SK-N-SH treated with all-trans-retinoic acid at 6 μM for 48 hours (cell line): ENCODE data around the gene PSORS1C2.

Source experiments
- ATAC-seq: fragments of 200-7000 bp; cut with Tn5 transposase; 3 replicates; pipeline ENCODE4 v1.9.1; 2020; ENCODE audit warnings: mild to moderate bottlenecking, moderate library complexity
- BACH2 ChIP-seq: fragments of 250-450 bp; sonication (Bioruptor Pico); IDR thresholded peaks from 2 replicates; pipeline ENCODE4 v1.9.0; 2021; ENCODE audit warnings: mild to moderate bottlenecking, borderline replicate concordance
- CSDC2 ChIP-seq: fragments of 250-450 bp; sonication (Bioruptor Pico); IDR thresholded peaks from 2 replicates; pipeline ENCODE4 v1.5.0; 2020; ENCODE audit warnings: mild to moderate bottlenecking, moderate library complexity
- ESRRG ChIP-seq: fragments of 250-450 bp; sonication (Bioruptor Pico); IDR thresholded peaks from 2 replicates; pipeline ENCODE4 v1.6.1; 2021; ENCODE audit warnings: mild to moderate bottlenecking
- GLIS3 ChIP-seq: fragments of 250-450 bp; sonication (Bioruptor Pico); IDR thresholded peaks from 2 replicates; pipeline ENCODE4 v1.5.0; 2020; ENCODE audit warnings: mild to moderate bottlenecking, moderate library complexity
- ISL1 ChIP-seq: fragments of 250-450 bp; sonication (Bioruptor Pico); IDR thresholded peaks from 2 replicates; pipeline ENCODE4 v2.1.2; 2022; ENCODE audit warnings: mild to moderate bottlenecking, moderate library complexity
- OSR1 ChIP-seq: fragments of 250-450 bp; sonication (Bioruptor Pico); IDR thresholded peaks from 2 replicates; pipeline ENCODE4 v1.8.0; 2022; ENCODE audit warnings: moderate library complexity, mild to moderate bottlenecking, inconsistent platforms
- PPARA ChIP-seq: fragments of 250-450 bp; sonication (Bioruptor Pico); IDR thresholded peaks from 2 replicates; pipeline ENCODE4 v1.5.0; 2020; ENCODE audit warnings: mild to moderate bottlenecking, borderline replicate concordance
- RARB ChIP-seq: fragments of 250-450 bp; sonication (Bioruptor Pico); IDR thresholded peaks from 2 replicates; pipeline ENCODE4 v1.8.0; 2021; ENCODE audit warnings: mild to moderate bottlenecking, moderate library complexity
- SNAI2 ChIP-seq: fragments of 250-450 bp; sonication (Bioruptor Pico); IDR thresholded peaks from 2 replicates; pipeline ENCODE4 v1.5.0; 2020; ENCODE audit warnings: mild to moderate bottlenecking, moderate library complexity
- TCF4 ChIP-seq: fragments of 250-450 bp; sonication (Bioruptor Pico); IDR thresholded peaks from 2 replicates; pipeline ENCODE4 v1.8.0; 2021; ENCODE audit warnings: mild to moderate bottlenecking, moderate library complexity, borderline replicate concordance
- TOX ChIP-seq: fragments of 250-450 bp; sonication (Bioruptor Pico); IDR thresholded peaks from 2 replicates; pipeline ENCODE4 v1.8.0; 2021; ENCODE audit warnings: mild to moderate bottlenecking, moderate library complexity, borderline replicate concordance
- ZNF565 ChIP-seq: fragments of 450-650 bp; formaldehyde crosslinking; conservative IDR thresholded peaks from 2 replicates; pipeline ENCODE4 v1.5.0; 2020; ENCODE audit warnings: low read depth, mild to moderate bottlenecking, moderate library complexity
- ZNF70 ChIP-seq: fragments of 450-650 bp; formaldehyde crosslinking; IDR thresholded peaks from 2 replicates; pipeline ENCODE4 v1.5.0; 2020; ENCODE audit warnings: mild to moderate bottlenecking, moderate library complexity
- TF ChIP-seq, protein P1 (sequence below): fragments of 250-450 bp; sonication (Bioruptor Pico); IDR thresholded peaks from 2 replicates; pipeline ENCODE4 v1.5.1; 2021; ENCODE audit warnings: mild to moderate bottlenecking, moderate library complexity
- TF ChIP-seq, protein P2 (sequence below): fragments of 250-450 bp; sonication (Bioruptor Pico); IDR thresholded peaks from 2 replicates; pipeline ENCODE4 v1.8.0; 2021; ENCODE audit warnings: low read depth, mild to moderate bottlenecking, moderate library complexity, borderline replicate concordance
- TF ChIP-seq, protein P3 (sequence below): fragments of 250-450 bp; sonication (Bioruptor Pico); IDR thresholded peaks from 2 replicates; pipeline ENCODE4 v1.8.0; 2020; ENCODE audit warnings: mild to moderate bottlenecking, moderate library complexity, borderline replicate concordance
- TF ChIP-seq, protein P4 (sequence below): fragments of 250-450 bp; sonication (Bioruptor Pico); IDR thresholded peaks from 2 replicates; pipeline ENCODE4 v1.5.0; 2020; ENCODE audit warnings: mild to moderate bottlenecking, moderate library complexity

PSORS1C2 gene

DNA sequence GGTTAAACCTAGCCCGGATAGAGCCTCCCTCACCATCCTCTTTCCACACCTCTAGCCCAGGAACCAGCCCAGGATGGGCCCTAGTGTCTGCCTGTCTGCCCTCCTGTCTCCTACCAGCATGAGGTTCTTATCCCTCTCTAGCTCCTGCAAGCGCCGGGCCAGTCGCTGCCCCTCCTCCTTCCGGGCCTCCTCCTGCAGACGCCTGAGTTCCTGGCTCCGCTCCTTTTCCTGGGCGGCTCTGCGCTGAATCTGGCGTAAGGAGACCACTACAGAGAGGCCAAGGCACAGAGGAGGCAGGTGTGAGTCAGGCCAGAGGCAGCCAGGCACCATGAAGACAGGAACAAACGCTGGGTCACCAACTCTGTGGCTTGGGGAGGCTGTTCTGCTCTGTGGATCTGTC is 4.3 kb upstream of the PSORS1C2 start:
- TF ChIP-seq, protein P1, sequence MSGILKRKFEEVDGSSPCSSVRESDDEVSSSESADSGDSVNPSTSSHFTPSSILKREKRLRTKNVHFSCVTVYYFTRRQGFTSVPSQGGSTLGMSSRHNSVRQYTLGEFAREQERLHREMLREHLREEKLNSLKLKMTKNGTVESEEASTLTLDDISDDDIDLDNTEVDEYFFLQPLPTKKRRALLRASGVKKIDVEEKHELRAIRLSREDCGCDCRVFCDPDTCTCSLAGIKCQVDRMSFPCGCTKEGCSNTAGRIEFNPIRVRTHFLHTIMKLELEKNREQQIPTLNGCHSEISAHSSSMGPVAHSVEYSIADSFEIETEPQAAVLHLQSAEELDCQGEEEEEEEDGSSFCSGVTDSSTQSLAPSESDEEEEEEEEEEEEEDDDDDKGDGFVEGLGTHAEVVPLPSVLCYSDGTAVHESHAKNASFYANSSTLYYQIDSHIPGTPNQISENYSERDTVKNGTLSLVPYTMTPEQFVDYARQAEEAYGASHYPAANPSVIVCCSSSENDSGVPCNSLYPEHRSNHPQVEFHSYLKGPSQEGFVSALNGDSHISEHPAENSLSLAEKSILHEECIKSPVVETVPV (CRISPR knock-in tag) = no peak
- no peak for TF ChIP-seq RARB
- TF ChIP-seq TOX (CRISPR knock-in tag) = no peak
- no peak for TF ChIP-seq ISL1 (CRISPR knock-in tag)
- no peak for TF ChIP-seq ESRRG (CRISPR knock-in tag)
- ATAC-seq = peak; percentile 80

DNA sequence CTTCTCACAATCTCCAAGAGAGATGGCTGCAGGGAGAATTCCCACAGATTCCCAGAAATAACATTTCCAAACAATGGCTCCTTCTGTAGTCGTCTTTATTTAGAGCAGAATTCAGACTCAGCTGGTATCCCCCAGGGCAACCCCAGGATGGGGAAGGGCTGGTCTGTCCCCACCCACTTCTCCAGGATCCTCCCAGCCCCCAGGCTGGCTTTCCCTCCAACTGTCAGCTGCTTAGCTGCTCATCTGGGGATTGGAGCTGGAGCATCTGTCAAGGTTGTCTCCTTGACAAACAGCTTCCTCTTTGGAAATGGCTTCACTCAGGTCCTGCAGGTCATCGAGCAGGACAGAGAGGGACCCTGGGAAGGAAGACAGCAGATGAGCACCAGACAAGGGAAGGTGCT is 3.5 kb upstream of the PSORS1C2 start:
- no peak for ATAC-seq
- TF ChIP-seq, protein P2, sequence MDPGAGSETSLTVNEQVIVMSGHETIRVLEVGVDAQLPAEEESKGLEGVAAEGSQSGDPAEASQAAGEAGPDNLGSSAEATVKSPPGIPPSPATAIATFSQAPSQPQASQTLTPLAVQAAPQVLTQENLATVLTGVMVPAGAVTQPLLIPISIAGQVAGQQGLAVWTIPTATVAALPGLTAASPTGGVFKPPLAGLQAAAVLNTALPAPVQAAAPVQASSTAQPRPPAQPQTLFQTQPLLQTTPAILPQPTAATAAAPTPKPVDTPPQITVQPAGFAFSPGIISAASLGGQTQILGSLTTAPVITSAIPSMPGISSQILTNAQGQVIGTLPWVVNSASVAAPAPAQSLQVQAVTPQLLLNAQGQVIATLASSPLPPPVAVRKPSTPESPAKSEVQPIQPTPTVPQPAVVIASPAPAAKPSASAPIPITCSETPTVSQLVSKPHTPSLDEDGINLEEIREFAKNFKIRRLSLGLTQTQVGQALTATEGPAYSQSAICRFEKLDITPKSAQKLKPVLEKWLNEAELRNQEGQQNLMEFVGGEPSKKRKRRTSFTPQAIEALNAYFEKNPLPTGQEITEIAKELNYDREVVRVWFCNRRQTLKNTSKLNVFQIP (CRISPR knock-in tag) = no peak
- TF ChIP-seq GLIS3 = no peak
- no peak for TF ChIP-seq TCF4 (CRISPR knock-in tag)
- TF ChIP-seq ZNF70 (CRISPR knock-in tag) = no peak
- TF ChIP-seq ESRRG (CRISPR knock-in tag) = no peak
- TF ChIP-seq, protein P3, sequence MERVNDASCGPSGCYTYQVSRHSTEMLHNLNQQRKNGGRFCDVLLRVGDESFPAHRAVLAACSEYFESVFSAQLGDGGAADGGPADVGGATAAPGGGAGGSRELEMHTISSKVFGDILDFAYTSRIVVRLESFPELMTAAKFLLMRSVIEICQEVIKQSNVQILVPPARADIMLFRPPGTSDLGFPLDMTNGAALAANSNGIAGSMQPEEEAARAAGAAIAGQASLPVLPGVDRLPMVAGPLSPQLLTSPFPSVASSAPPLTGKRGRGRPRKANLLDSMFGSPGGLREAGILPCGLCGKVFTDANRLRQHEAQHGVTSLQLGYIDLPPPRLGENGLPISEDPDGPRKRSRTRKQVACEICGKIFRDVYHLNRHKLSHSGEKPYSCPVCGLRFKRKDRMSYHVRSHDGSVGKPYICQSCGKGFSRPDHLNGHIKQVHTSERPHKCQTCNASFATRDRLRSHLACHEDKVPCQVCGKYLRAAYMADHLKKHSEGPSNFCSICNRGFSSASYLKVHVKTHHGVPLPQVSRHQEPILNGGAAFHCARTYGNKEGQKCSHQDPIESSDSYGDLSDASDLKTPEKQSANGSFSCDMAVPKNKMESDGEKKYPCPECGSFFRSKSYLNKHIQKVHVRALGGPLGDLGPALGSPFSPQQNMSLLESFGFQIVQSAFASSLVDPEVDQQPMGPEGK (CRISPR knock-in tag) = no peak

DNA sequence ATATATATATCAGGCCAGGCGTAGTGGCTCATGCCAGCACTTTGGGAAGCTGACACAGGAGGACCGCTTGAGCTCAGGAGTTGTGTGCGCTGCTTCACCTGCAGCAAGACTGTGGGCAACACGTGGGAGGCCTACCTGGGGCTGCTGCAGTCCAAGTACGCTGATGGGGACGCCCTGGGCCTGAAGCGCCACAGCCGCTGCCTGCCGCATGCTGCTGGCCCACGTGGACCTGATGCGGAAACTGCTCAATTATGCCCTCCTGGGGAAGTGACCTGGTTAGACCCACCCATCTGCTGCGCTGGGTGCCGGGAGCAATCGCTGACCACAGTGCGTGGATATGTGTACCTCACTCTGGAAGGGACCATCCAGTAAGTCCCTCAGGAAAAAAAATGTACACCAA is 1.8 kb upstream of the PSORS1C2 start:
- TF ChIP-seq ESRRG (CRISPR knock-in tag) (no peak), OSR1 (CRISPR knock-in tag) (no peak), SNAI2 (CRISPR knock-in tag) (no peak), BACH2 (CRISPR knock-in tag) (no peak), ZNF565 (CRISPR knock-in tag) (no peak), RARB (no peak), ZNF70 (CRISPR knock-in tag) (no peak), ISL1 (CRISPR knock-in tag) (no peak), CSDC2 (CRISPR knock-in tag) (no peak), TOX (CRISPR knock-in tag) (no peak), PPARA (no peak)
- TF ChIP-seq, protein P1 (CRISPR knock-in tag) = no peak
- TF ChIP-seq, protein P2 (CRISPR knock-in tag) = no peak
- TF ChIP-seq, protein P4, sequence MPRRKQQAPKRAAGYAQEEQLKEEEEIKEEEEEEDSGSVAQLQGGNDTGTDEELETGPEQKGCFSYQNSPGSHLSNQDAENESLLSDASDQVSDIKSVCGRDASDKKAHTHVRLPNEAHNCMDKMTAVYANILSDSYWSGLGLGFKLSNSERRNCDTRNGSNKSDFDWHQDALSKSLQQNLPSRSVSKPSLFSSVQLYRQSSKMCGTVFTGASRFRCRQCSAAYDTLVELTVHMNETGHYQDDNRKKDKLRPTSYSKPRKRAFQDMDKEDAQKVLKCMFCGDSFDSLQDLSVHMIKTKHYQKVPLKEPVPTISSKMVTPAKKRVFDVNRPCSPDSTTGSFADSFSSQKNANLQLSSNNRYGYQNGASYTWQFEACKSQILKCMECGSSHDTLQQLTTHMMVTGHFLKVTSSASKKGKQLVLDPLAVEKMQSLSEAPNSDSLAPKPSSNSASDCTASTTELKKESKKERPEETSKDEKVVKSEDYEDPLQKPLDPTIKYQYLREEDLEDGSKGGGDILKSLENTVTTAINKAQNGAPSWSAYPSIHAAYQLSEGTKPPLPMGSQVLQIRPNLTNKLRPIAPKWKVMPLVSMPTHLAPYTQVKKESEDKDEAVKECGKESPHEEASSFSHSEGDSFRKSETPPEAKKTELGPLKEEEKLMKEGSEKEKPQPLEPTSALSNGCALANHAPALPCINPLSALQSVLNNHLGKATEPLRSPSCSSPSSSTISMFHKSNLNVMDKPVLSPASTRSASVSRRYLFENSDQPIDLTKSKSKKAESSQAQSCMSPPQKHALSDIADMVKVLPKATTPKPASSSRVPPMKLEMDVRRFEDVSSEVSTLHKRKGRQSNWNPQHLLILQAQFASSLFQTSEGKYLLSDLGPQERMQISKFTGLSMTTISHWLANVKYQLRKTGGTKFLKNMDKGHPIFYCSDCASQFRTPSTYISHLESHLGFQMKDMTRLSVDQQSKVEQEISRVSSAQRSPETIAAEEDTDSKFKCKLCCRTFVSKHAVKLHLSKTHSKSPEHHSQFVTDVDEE (CRISPR knock-in tag) = no peak
- ATAC-seq = no peak
